Endothelial cell of umbilical vein (primary cell): ENCODE measurements around the gene CD72. TPM values are rescaled to one million over a fixed set of nuclear protein-coding genes. Genes with fewer than 3 reads are reported as not detected.

Experiments
- BruUV-seq: library from RNA; stranded (reverse); fragments of 400-500 nt; replicated peaks from 2 replicates; lab custom pipeline; 2021; lab: Mats Ljungman, UMichigan
- CTCF ChIA-PET: fragments of 300-600, 350-600 bp; sonication (Branson Sonifier 250); formaldehyde crosslinking; loops from one replicate; lab custom pipeline; 2021; ENCODE audit warnings: antibody characterized with exemption, inconsistent platforms; lab: Charles Lee
- POLR2A ChIA-PET: fragments of 300-600, 350-600 bp; sonication (Branson Sonifier 250); formaldehyde crosslinking; loops from one replicate; lab custom pipeline; 2021; ENCODE audit warnings: antibody characterized with exemption, inconsistent platforms; lab: Charles Lee
- DNase-seq: peaks from one replicate; pipeline ENCODE4 v3.0.0-alpha.2; 2011; ENCODE audit warnings: low read depth, low spot score
- FAIRE-seq: peaks from 2 replicates; lab custom pipeline; 2011; peaks lifted over from hg19 to GRCh38; lab: Jason Lieb, UNC
- H2AFZ ChIP-seq: 2 replicates; pipeline ENCODE4 v1.6.0; 2012; ENCODE audit warnings: low read depth, low read length, control low read depth, inconsistent platforms
- H3K27ac ChIP-seq: 2 replicates; pipeline ENCODE4 v1.5.1; 2011; ENCODE audit warnings: low read depth, mild to moderate bottlenecking, control low read depth, low read length, moderate library complexity; ENCODE audit not compliant: insufficient read depth
- H3K27me3 ChIP-seq, 2 experiments: 2 replicates each; pipeline versions ENCODE4 v1.6.0 to v1.6.1; 2011; ENCODE audit warnings: low read length in 2 of 2, mixed read lengths in 1 of 2; ENCODE audit not compliant: control insufficient read depth in 2 of 2, insufficient read depth in 2 of 2
- H3K36me3 ChIP-seq, 2 experiments: 2 replicates in 1 of 2; 3 replicates in 1 of 2; pipeline ENCODE4 v1.5.1; 2011; ENCODE audit warnings: low read length in 2 of 2, mild to moderate bottlenecking in 1 of 2, moderate library complexity in 1 of 2; ENCODE audit not compliant: control insufficient read depth in 2 of 2, insufficient read depth in 2 of 2; ENCODE audit errors: extremely low read depth in 1 of 2
- H3K4me1 ChIP-seq: 3 replicates; pipeline ENCODE4 v1.5.1; 2011; ENCODE audit warnings: mild to moderate bottlenecking, low read length; ENCODE audit not compliant: control insufficient read depth, insufficient read depth; ENCODE audit errors: extremely low read depth
- H3K4me2 ChIP-seq: 2 replicates; pipeline ENCODE4 v1.6.1; 2011; ENCODE audit warnings: low read length, control low read depth, mixed read lengths; ENCODE audit not compliant: insufficient read depth
- H3K4me3 ChIP-seq, 3 experiments: fragments of 200-600 bp in 1 of 3; sonication (generic), shearing (Covaris generic) in 1 of 3; replicated peaks in 1 of 3; 2 replicates each; pipeline ENCODE4 v1.5.1; 2011 to 2016; ENCODE audit warnings: control low read depth in 3 of 3, low read length in 3 of 3, mild to moderate bottlenecking in 2 of 3, inconsistent platforms in 1 of 3, low read depth in 1 of 3, moderate library complexity in 1 of 3; ENCODE audit not compliant: insufficient read depth in 1 of 3
- H3K79me2 ChIP-seq: 2 replicates; pipeline ENCODE4 v1.6.0; 2012; ENCODE audit warnings: low read length, inconsistent platforms; ENCODE audit not compliant: control insufficient read depth, insufficient read depth
- H3K9ac ChIP-seq: replicated peaks from 2 replicates; pipeline ENCODE3; 2011; ENCODE audit warnings: low read length, control low read depth; ENCODE audit not compliant: insufficient read depth; ENCODE audit errors: extremely low read depth
- H3K9me1 ChIP-seq: replicated peaks from 3 replicates; pipeline ENCODE4 v1.6.0; 2011; ENCODE audit warnings: mild to moderate bottlenecking, low read length; ENCODE audit not compliant: control insufficient read depth, insufficient read depth; ENCODE audit errors: extremely low read depth
- H3K9me3 ChIP-seq: replicated peaks from 2 replicates; pipeline ENCODE4 v1.5.1; 2012; ENCODE audit warnings: low read length, inconsistent platforms; ENCODE audit not compliant: control insufficient read depth, insufficient read depth
- H4K20me1 ChIP-seq: replicated peaks from 2 replicates; pipeline ENCODE3; 2011; ENCODE audit warnings: mild to moderate bottlenecking, low read length; ENCODE audit not compliant: control insufficient read depth, insufficient read depth; ENCODE audit errors: extremely low read depth
- CTCF ChIP-seq, 2 donors: IDR thresholded peaks; 1 replicate in 1 of 2; 2 replicates in 1 of 2; pipeline ENCODE4 v1.5.1; 2011; ENCODE audit warnings: low read length in 2 of 2, mild to moderate bottlenecking in 2 of 2, moderate library complexity in 2 of 2, control low read depth in 1 of 2, inconsistent platforms in 1 of 2, low read depth in 1 of 2; ENCODE audit not compliant: insufficient read depth in 1 of 2; ENCODE audit errors: extremely low read depth in 1 of 2
- EZH2 ChIP-seq: IDR thresholded peaks from 2 replicates; pipeline ENCODE4 v1.6.1; 2012; ENCODE audit warnings: borderline replicate concordance, low read depth, mild to moderate bottlenecking, moderate library complexity, low read length, inconsistent platforms; ENCODE audit not compliant: severe bottlenecking
- GATA2 ChIP-seq: IDR thresholded peaks from 2 replicates; pipeline ENCODE4 v1.7.0; 2011; ENCODE audit warnings: low read depth, mild to moderate bottlenecking, moderate library complexity, mixed read lengths, low read length; ENCODE audit not compliant: insufficient read length, insufficient read depth
- MAX ChIP-seq: IDR thresholded peaks from 2 replicates; pipeline ENCODE4 v1.6.1; 2011; ENCODE audit not compliant: insufficient read depth, insufficient read length
- POLR2A ChIP-seq: IDR thresholded peaks from 2 replicates; pipeline ENCODE4 v1.6.1; 2012; ENCODE audit warnings: low read depth, mild to moderate bottlenecking, control low read depth, low read length
- POLR2AphosphoS5 ChIP-seq: IDR thresholded peaks from 2 replicates; pipeline ENCODE4 v1.6.1; 2012; ENCODE audit warnings: low read depth, mild to moderate bottlenecking, control low read depth, low read length, moderate library complexity; ENCODE audit not compliant: insufficient read depth
- dilution Hi-C: fragments of 300-500 bp; cut with MboI; formaldehyde crosslinking; loops from one replicate; pipeline ENCODE4 v1.15.0; 2019; ENCODE audit warnings: low sequenced_read_pairs; ENCODE audit not compliant: extremely low pct_ligation_motif_present
- intact Hi-C: fragments of 100-400 bp; cut with micrococcal nuclease; formaldehyde crosslinking; loops from one replicate; pipeline ENCODE4 v1.10.0; 2022
- polyA plus RNA-seq, 4 experiments: library from polyadenylated mRNA; depleted of rRNA in 3 of 4; stranded (reverse) in 3 of 4; unstranded in 1 of 4; fragments of >200 nt; gene quantifications; 2 replicates each; pipeline versions ENCODE4 v1.2.1 to v1.2.3, GENCODE V29; 2011 to 2012; ENCODE audit warnings: missing spikeins in 1 of 4
- total RNA-seq: library from RNA; stranded (reverse); gene quantifications from 2 replicates; pipeline ENCODE4 v1.2.3, GENCODE V29; 2021

Gene CD72
- total and polyA plus RNA-seq, 2 donors (not counting 3 experiments of a cell fraction or from before 2014, with no cell fraction given): 0.39 TPM; not detected in 1

- H3K4me3 ChIP-seq: no peak overlapping the region
- no TSS peak for BruUV-seq
- TF ChIP-seq MAX (no peak), EZH2 (peak; percentile 75)
- H3K4me2 ChIP-seq: no peak overlapping the region
- peak; percentile 27 for DNase-seq
- H3K4me1 ChIP-seq: no peaks in the 10 kb centered on the region
- H3K79me2 ChIP-seq: no peaks in the 10 kb centered on the region
- H2AFZ ChIP-seq: peak overlapping the region; percentile 16
- FAIRE-seq: peak; percentile 31
- ChIA-PET POLR2A (no interaction called here), CTCF (interaction anchor here (1.3 to 1.4 kb wide), 2 partner anchors 9 to 12 kb away, joined by 4 read pairs; no protein-coding TSS in a partner anchor)
- intact Hi-C loops: no loop called here
- H3K9me1 ChIP-seq: no peaks in the 10 kb centered on the region
- H3K27me3 ChIP-seq: peaks cover 33 to 44% of the 10 kb centered on the region in 2 experiments
- no peak overlapping the region for H3K27ac ChIP-seq
- H3K9ac ChIP-seq: no peak overlapping the region
- no peaks in the 10 kb centered on the region for H3K9me3 ChIP-seq
- dilution Hi-C loops: no loop called here
- H4K20me1 ChIP-seq: no peaks in the 10 kb centered on the region
- H3K36me3 ChIP-seq: no peaks in the 10 kb centered on the region
Measured at GRCh38 chr9:35616681-35617459, 1.3 kb downstream of the CD72 start.

- Histone ChIP-seq H2AFZ (no peak overlapping the region), H3K27me3 (peaks cover 33 to 41% of the 10 kb centered on the region in 2 experiments)
Measured at GRCh38 chr9:35615981-35616680, 2.1 kb downstream of the CD72 start.

More at GRCh38 chr9:35615981-35616680, 2.1 kb downstream of the CD72 start:
- no peaks in the 10 kb centered on the region for H4K20me1 ChIP-seq
- intact Hi-C loops: no loop called here
- H3K9me3 ChIP-seq: no peaks in the 10 kb centered on the region
- POLR2A ChIA-PET: no interaction called here
- no peaks in the 10 kb centered on the region for H3K9me1 ChIP-seq
- H3K36me3 ChIP-seq: no peaks in the 10 kb centered on the region
- H3K79me2 ChIP-seq: no peaks in the 10 kb centered on the region
- H3K9ac ChIP-seq: no peak overlapping the region
- FAIRE-seq (no peak), DNase-seq (no peak)
- H3K4me2 ChIP-seq: no peak overlapping the region
- no peak overlapping the region for H3K27ac ChIP-seq
- H3K4me1 ChIP-seq: no peaks in the 10 kb centered on the region
- no peak for TF ChIP-seq POLR2AphosphoS5
- TF ChIP-seq GATA2: no peak
- TF ChIP-seq POLR2A: no peak
- no peak for TF ChIP-seq MAX
- no peak for TF ChIP-seq CTCF (IDR thresholded peaks at IDR 0.05; ENCODE audit: extremely low read depth in 1 of 2, insufficient read depth in 1 of 2, low read depth in 1 of 2, low read length in 2 of 2)
- dilution Hi-C loops: no loop called here
- H3K4me3 ChIP-seq: no peak overlapping the region
- CTCF ChIA-PET: interaction anchor here (1.2 to 1.7 kb wide), 5 partner anchors 8 to 18 kb away, joined by 3 to 4 read pairs (median 3); no protein-coding TSS in a partner anchor
- BruUV-seq: no TSS peak
